H9 (cell line): ENCODE results near the gene GUK1. TPM values are rescaled to one million over a fixed set of nuclear protein-coding genes. Genes with fewer than 3 reads are reported as not detected.

Experiments
- DNase-seq: peaks from one replicate; pipeline ENCODE4 v3.0.0-alpha.2; 2017
- H2AFZ ChIP-seq: one replicate; pipeline ENCODE4 v1.6.1; 2013; ENCODE audit warnings: mild to moderate bottlenecking, low read length, control low read depth, moderate library complexity
- H2AK5ac ChIP-seq: 2 replicates; pipeline ENCODE4 v1.6.1; 2013; ENCODE audit warnings: low read length, control low read depth, mixed read lengths; ENCODE audit not compliant: insufficient read length
- H2BK120ac ChIP-seq: one replicate; pipeline ENCODE4 v1.6.1; 2013; ENCODE audit warnings: low read depth, mild to moderate bottlenecking, low read length, control low read depth, inconsistent platforms; ENCODE audit not compliant: poor library complexity, severe bottlenecking
- H2BK12ac ChIP-seq: 2 replicates; pipeline ENCODE4 v1.6.1; 2013; ENCODE audit warnings: low read length, control low read depth, mixed read lengths, low read depth; ENCODE audit not compliant: insufficient read length
- H2BK15ac ChIP-seq: 2 replicates; pipeline ENCODE4 v1.6.1; 2013; ENCODE audit warnings: low read depth, low read length, control low read depth
- H2BK20ac ChIP-seq: one replicate; pipeline ENCODE4 v1.6.1; 2013; ENCODE audit warnings: low read depth, mild to moderate bottlenecking, low read length, control low read depth, inconsistent platforms; ENCODE audit not compliant: poor library complexity, severe bottlenecking
- H2BK5ac ChIP-seq: 2 replicates; pipeline ENCODE4 v1.6.1; 2013; ENCODE audit warnings: low read length, control low read depth, mixed read lengths; ENCODE audit not compliant: insufficient read length
- H3K14ac ChIP-seq: 2 replicates; pipeline ENCODE4 v1.6.1; 2013; ENCODE audit warnings: low read length, control low read depth; ENCODE audit not compliant: insufficient read depth
- H3K18ac ChIP-seq: 2 replicates; pipeline ENCODE4 v1.6.1; 2013; ENCODE audit warnings: low read depth, mild to moderate bottlenecking, mixed read lengths, low read length, control low read depth; ENCODE audit not compliant: insufficient read length
- H3K23ac ChIP-seq: 2 replicates; pipeline ENCODE4 v1.6.1; 2013; ENCODE audit warnings: low read length, control low read depth, mixed read lengths, low read depth; ENCODE audit not compliant: insufficient read length
- H3K23me2 ChIP-seq: 2 replicates; pipeline ENCODE4 v1.6.1; 2013; ENCODE audit warnings: low read depth, mild to moderate bottlenecking, mixed read lengths, low read length, control low read depth; ENCODE audit not compliant: insufficient read length, poor library complexity, severe bottlenecking
- H3K27ac ChIP-seq: 2 replicates; pipeline ENCODE4 v1.5.1; 2013; ENCODE audit warnings: low read length, control low read depth, mixed read lengths, low read depth; ENCODE audit not compliant: insufficient read length
- H3K27me3 ChIP-seq: 2 replicates; pipeline ENCODE4 v1.6.1; 2013; ENCODE audit warnings: low read length, control low read depth, inconsistent platforms; ENCODE audit not compliant: insufficient read depth
- H3K4ac ChIP-seq: 2 replicates; pipeline ENCODE4 v1.6.1; 2013; ENCODE audit warnings: low read depth, mild to moderate bottlenecking, control low read depth, inconsistent platforms, low read length, moderate library complexity
- H3K4me1 ChIP-seq: 2 replicates; pipeline ENCODE4 v1.6.1; 2013; ENCODE audit warnings: low read length, control low read depth, inconsistent platforms; ENCODE audit not compliant: insufficient read depth
- H3K4me2 ChIP-seq: 2 replicates; pipeline ENCODE4 v1.6.1; 2013; ENCODE audit warnings: low read length, control low read depth, mixed read lengths; ENCODE audit not compliant: insufficient read length, insufficient read depth
- H3K56ac ChIP-seq: 2 replicates; pipeline ENCODE4 v1.6.1; 2013; ENCODE audit warnings: low read depth, mild to moderate bottlenecking, mixed read lengths, low read length, control low read depth; ENCODE audit not compliant: insufficient read length
- H3K79me1 ChIP-seq: 2 replicates; pipeline ENCODE4 v1.6.1; 2013; ENCODE audit warnings: low read depth, mild to moderate bottlenecking, moderate library complexity, low read length, control low read depth, inconsistent platforms; ENCODE audit not compliant: insufficient read depth, poor library complexity, severe bottlenecking
- H3K79me2 ChIP-seq: 2 replicates; pipeline ENCODE4 v1.6.1; 2013; ENCODE audit warnings: low read length, control low read depth, inconsistent platforms; ENCODE audit not compliant: insufficient read depth
- H3K9ac ChIP-seq: 2 replicates; pipeline ENCODE4 v1.6.1; 2013; ENCODE audit warnings: low read length, control low read depth, mixed read lengths; ENCODE audit not compliant: insufficient read length; ENCODE audit errors: extremely low read depth
- H3K9me3 ChIP-seq: one replicate; pipeline ENCODE4 v1.6.1; 2013; ENCODE audit warnings: low read depth, low read length, inconsistent platforms; ENCODE audit not compliant: control insufficient read depth
- H3T11ph ChIP-seq: one replicate; pipeline ENCODE4 v1.6.1; 2013; ENCODE audit warnings: mild to moderate bottlenecking, low read length, control low read depth, inconsistent platforms
- H4K20me1 ChIP-seq: one replicate; pipeline ENCODE4 v1.6.1; 2013; ENCODE audit not compliant: control insufficient read depth, insufficient read length, insufficient read depth
- H4K5ac ChIP-seq: 2 replicates; pipeline ENCODE4 v1.6.1; 2013; ENCODE audit warnings: low read depth, mild to moderate bottlenecking, mixed read lengths, low read length, control low read depth; ENCODE audit not compliant: insufficient read length
- H4K8ac ChIP-seq: replicated peaks from 2 replicates; pipeline ENCODE4 v1.6.1; 2013; ENCODE audit warnings: low read length, control low read depth, mixed read lengths, low read depth; ENCODE audit not compliant: insufficient read length
- H4K91ac ChIP-seq: 2 replicates; pipeline ENCODE4 v1.6.1; 2013; ENCODE audit warnings: low read depth, mild to moderate bottlenecking, moderate library complexity, mixed read lengths, low read length, control low read depth; ENCODE audit not compliant: insufficient read length
- H3K27ac Mint-ChIP-seq, 3 experiments: 2 replicates in 2 of 3; 3 replicates in 1 of 3; pipeline ENCODE4 v1.8.0; 2020 to 2021; ENCODE audit warnings: mixed read lengths in 3 of 3, mild to moderate bottlenecking in 1 of 3, moderate library complexity in 1 of 3
- H3K27me3 Mint-ChIP-seq: 2 replicates; pipeline ENCODE4 v1.8.0; 2021; ENCODE audit warnings: low read depth, mild to moderate bottlenecking, moderate library complexity, mixed read lengths
- H3K36me3 Mint-ChIP-seq, 3 experiments: 2 replicates in 2 of 3; 3 replicates in 1 of 3; pipeline ENCODE4 v1.8.0; 2020 to 2021; ENCODE audit warnings: low read depth in 3 of 3, mixed read lengths in 3 of 3; ENCODE audit not compliant: insufficient read depth in 1 of 3
- H3K4me1 Mint-ChIP-seq, 2 experiments: 2 replicates each; pipeline ENCODE4 v1.8.0; 2020; ENCODE audit warnings: mixed read lengths in 2 of 2
- H3K4me3 Mint-ChIP-seq, 2 experiments: 2 replicates in 1 of 2; 3 replicates in 1 of 2; pipeline ENCODE4 v1.8.0; 2020 to 2021; ENCODE audit warnings: mild to moderate bottlenecking in 2 of 2, mixed read lengths in 2 of 2, moderate library complexity in 1 of 2
- H3K9me3 Mint-ChIP-seq, 2 experiments: 2 replicates in 1 of 2; 3 replicates in 1 of 2; pipeline ENCODE4 v1.8.0; 2020; ENCODE audit warnings: mild to moderate bottlenecking in 2 of 2, mixed read lengths in 2 of 2, moderate library complexity in 1 of 2
- WGBS: extraction: QIAGEN DNeasy Blood & Tissue Kit; methylation state at CpG from one replicate; pipeline ENCODE4 v1.1.7; 2013; ENCODE audit warnings: missing lambda C conversion rate, low lambda C conversion rate, mixed read lengths; ENCODE audit not compliant: insufficient read length; ENCODE audit errors: extremely low coverage; 5-methylcytosine and 5-hydroxymethylcytosine counted together
- total RNA-seq: library from RNA; stranded (reverse); gene quantifications from 2 replicates; pipeline ENCODE4 v1.2.1, GENCODE V29; 2021
- TF ChIP-seq, protein P1 (sequence below): fragments of 200-600 bp; sonication (generic); conservative IDR thresholded peaks from 3 replicates; pipeline ENCODE4 v1.8.0; 2021; ENCODE audit warnings: antibody characterized with exemption, mild to moderate bottlenecking

Gene GUK1
- total RNA-seq, 1 experiment from 2014 or later: 88.2 TPM

DNA sequence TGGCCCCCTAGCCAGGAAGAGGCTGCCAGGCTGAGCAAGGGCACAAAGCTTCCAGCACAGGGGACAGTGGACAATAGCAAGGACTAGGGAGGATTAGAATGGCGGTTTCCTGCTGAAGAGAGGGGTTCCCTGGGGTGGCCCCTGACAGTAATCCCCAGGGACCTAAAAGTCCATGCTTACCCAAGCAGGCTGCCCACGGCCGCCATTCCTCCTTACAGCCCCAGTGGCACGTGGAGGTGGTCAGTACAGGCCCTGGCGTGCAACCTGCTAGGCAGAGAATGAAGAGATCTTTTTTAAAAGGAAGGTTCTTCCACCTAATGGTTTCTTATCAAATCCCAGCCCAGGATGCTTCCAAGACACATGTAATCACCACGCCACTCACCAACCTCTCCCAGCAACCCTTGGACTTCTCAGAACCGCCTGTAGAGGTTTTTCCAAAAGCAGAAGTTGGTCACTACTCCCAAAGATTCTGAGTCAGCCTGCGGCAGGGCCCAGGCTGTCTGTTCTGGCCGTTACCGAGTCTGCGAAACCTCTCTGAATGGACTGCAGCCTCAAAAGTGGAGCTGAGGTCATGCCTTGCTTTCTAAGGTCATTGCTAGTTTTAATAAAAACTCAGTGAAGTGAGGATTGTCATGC, 31.9 kb upstream of the GUK1 start:
- no peaks in the 10 kb centered on the region for H3K27me3 ChIP-seq
- H3K9me3 Mint-ChIP-seq: no peaks in the 10 kb centered on the region
- peak overlapping the region in 2 of 3 experiments; percentile 31 to 90; a peak in 3 of 7 replicates for H3K27ac Mint-ChIP-seq
- H3K4me3 Mint-ChIP-seq: peak overlapping the region; percentile 88 to 95
- H2BK5ac ChIP-seq: no peak overlapping the region
- H3K79me1 ChIP-seq: peaks cover 3% of the 10 kb centered on the region
- DNase-seq: no peak
- no peak overlapping the region for H3K18ac ChIP-seq
- no peaks in the 10 kb centered on the region for H3K9me3 ChIP-seq
- no peak overlapping the region for H2BK15ac ChIP-seq
- TF ChIP-seq, protein P1, sequence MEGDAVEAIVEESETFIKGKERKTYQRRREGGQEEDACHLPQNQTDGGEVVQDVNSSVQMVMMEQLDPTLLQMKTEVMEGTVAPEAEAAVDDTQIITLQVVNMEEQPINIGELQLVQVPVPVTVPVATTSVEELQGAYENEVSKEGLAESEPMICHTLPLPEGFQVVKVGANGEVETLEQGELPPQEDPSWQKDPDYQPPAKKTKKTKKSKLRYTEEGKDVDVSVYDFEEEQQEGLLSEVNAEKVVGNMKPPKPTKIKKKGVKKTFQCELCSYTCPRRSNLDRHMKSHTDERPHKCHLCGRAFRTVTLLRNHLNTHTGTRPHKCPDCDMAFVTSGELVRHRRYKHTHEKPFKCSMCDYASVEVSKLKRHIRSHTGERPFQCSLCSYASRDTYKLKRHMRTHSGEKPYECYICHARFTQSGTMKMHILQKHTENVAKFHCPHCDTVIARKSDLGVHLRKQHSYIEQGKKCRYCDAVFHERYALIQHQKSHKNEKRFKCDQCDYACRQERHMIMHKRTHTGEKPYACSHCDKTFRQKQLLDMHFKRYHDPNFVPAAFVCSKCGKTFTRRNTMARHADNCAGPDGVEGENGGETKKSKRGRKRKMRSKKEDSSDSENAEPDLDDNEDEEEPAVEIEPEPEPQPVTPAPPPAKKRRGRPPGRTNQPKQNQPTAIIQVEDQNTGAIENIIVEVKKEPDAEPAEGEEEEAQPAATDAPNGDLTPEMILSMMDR: no peak
- no peaks in the 10 kb centered on the region for H3K79me2 ChIP-seq
- H4K8ac ChIP-seq: no peak overlapping the region
- H2AFZ ChIP-seq: no peak overlapping the region
- no peak overlapping the region for H2AK5ac ChIP-seq
- H2BK20ac ChIP-seq: no peak overlapping the region
- peaks cover 21 to 22% of the 10 kb centered on the region in 2 experiments for H3K4me1 Mint-ChIP-seq
- no peaks in the 10 kb centered on the region for H3K4me1 ChIP-seq
- H2BK120ac ChIP-seq: no peak overlapping the region
- H3T11ph ChIP-seq: no peak overlapping the region
- H3K9ac ChIP-seq: peak overlapping the region; percentile 84
- no peaks in the 10 kb centered on the region for H4K20me1 ChIP-seq
- H3K36me3 Mint-ChIP-seq: peaks cover 15 to 19% (median 16%) of the 10 kb centered on the region in 3 experiments; a peak in 6 of 7 replicates
- no CpG with 5 or more reads among the region's 11 CpGs for WGBS
- no peak overlapping the region for H3K4ac ChIP-seq
- no peak overlapping the region for H2BK12ac ChIP-seq
- no peak overlapping the region for H3K27ac ChIP-seq
- H3K14ac ChIP-seq: no peak overlapping the region
- H3K27me3 Mint-ChIP-seq: peaks cover 19% of the 10 kb centered on the region
- H3K4me2 ChIP-seq: peak overlapping the region; percentile 87
- H4K91ac ChIP-seq: no peak overlapping the region
- no peak overlapping the region for H3K56ac ChIP-seq
- no peak overlapping the region for H3K23ac ChIP-seq
- no peak overlapping the region for H4K5ac ChIP-seq
- peaks cover 10% of the 10 kb centered on the region for H3K23me2 ChIP-seq
